Epithelial cell of prostate (primary cell): ENCODE results near the gene OSBPL1A.

ENCODE experiments used
- DNase-seq: peaks from one replicate; pipeline ENCODE4 v3.0.0-alpha.2; 2011; ENCODE audit warnings: low read depth, low spot score
- H3K27ac ChIP-seq: fragments of 450-650 bp; 2 replicates; pipeline ENCODE4 v1.5.1; 2017; ENCODE audit warnings: mild to moderate bottlenecking

OSBPL1A gene

DNA sequence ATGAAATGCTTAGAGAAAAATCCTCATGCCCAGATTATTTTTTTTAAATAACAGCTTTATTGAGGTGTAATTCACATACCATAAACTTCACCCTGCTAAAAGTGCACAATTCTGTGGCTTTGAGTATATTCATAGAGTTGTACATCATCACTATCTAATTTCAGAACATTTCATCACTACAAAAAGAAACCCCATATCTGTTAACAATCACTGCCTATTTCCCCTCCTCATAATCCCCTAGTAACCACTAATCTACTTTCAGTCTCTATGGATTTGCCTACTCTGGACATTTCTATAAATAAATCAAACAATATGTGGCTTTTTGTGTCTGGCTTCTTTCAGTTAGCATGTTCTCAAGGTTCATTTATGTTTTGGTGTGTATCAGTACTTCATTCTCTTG is 51.4 kb downstream of the OSBPL1A start:
- H3K27ac ChIP-seq = no peak overlapping the region
- no peak for DNase-seq

DNA sequence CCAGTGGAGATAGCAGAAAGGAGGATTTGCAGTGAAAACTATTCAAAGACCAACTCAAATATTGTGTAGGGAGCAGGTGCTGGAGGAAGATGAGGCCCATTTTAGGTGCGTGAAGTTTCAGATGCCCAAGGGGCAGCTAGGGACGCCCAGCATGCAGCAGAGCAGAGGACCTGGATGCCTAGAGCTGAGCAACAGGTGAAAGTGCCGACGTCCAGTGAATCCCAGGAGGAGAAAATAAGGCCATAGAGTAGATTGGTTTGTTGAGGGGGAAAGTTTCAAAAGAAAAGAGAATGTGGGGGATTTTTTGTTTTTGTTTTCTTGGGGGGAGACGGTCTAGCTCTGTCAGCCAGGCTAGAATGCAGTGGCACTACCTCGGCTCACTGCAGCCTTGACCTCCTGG is 53.1 kb downstream of the OSBPL1A start:
- H3K27ac ChIP-seq = no peak overlapping the region
- no peak for DNase-seq

DNA sequence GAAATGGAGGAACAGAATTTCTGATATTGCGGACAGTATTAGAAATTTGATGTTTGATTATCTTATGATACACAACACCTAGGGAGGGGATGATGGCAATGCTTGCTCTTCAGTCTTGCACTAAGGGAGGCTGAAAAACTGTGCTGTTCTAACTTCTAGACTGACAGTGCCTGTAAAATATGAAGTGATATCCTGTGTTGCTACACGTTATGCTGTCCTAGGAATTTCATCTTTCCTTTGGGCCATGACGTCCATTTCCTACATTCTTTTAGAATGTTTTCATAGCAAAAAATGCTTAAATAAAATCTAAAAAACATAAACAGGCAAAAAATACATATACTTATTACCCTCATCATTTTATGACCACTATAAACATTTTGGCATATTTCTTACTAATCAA is 55.3 kb downstream of the OSBPL1A start:
- no peak for DNase-seq
- no peak overlapping the region for H3K27ac ChIP-seq

DNA sequence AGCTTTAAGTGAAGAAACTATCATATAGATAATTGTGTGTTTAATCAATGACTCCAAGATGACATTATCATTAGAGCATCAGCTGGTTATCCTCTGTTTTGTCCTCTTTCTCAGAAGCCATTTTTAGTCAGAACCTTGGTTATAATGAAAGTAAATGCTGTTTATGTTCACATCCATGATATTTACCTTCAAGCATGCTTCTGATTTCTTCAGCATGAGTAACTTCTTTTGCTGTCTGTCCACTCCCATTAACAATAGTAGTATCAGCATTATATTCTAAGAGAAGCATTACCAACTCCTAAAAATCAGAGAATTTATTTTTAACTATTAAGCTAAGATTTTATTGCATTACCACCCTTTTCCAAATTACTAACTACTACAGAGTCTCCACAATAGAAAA is 56.3 kb downstream of the OSBPL1A start:
- DNase-seq = no peak
- H3K27ac ChIP-seq = no peak overlapping the region

DNA sequence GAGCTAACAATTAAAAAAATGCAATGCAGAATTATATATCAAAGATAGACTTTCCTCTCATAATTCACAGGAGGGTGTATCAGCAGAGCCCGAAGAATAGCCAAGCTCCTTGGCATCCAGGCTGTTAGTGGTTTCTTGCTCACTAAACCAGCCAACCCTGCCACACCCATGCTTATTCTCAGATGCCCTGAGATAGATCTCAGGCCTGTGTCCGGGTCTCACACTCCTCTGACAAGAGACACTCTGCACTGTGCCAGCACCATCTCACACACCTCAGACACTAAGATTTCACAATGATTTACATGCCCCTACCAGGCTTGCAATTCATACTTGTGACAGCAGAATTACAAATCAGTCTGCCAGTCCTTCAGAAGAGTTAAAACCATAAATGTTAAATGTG is 64.5 kb downstream of the OSBPL1A start:
- no peak for DNase-seq
- no peak overlapping the region for H3K27ac ChIP-seq

DNA sequence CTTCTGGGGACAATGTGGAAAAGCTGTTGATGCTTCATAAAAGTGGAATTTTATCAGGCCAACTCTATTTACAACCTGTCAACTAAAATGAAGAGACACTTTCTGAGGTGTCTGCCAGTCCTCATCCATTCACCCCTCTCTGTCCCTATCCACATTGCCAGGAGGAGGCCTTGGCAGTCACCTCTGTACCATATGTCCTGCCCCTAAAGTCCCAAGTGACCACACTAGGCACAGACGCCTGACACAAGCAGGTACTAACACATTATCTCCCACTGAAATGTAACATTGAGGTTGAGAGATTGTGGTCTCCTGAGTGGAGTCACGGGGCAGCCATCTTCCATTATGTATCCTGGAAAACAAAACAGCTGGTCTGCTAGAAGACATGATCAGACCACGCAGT is 71.4 kb downstream of the OSBPL1A start:
- DNase-seq = no peak
- H3K27ac ChIP-seq = no peak overlapping the region

DNA sequence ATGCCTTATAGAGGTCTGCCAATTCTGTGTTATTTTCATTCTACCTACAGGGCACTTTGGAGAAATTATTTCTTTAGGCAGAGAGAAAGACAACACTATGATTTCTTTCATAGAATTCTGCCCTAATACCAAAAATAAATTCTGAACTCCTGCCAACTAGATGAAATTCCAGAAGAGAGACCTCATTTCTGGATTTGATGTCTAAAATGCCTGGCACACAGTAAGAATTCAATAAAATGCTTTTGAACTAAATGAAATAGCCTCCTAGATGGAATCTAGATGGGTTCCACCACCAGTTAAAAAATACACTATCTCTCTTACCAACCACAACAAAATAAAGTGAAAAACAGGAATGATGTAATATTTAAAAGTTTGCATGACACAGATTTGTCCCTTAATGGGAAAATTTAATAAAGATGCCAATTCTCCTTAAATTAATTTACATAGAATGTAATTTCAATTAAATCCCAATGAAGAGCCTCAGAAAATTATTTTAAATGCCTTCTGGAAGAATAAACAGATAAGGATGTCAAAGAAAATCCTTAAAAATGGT is 75.0 kb downstream of the OSBPL1A start:
- H3K27ac ChIP-seq = no peak overlapping the region
- DNase-seq = no peak

DNA sequence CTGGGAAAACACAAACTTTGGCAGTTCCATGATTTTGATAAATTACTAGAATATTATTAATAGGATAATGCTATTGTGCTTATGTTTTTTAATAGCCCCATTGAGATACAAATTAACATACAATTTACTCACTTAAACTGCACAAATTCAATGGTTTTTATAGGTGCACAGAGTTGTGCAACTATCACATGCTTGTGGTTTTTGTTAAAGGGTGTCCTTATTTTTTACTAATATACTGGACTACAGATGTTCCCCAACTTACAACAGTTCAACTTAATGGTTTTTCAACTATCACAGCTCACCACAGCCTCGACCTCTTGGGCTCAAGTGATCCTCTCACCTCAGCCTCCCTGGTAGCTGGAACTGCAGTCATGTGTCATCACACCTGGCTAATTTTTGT is 76.6 kb downstream of the OSBPL1A start:
- DNase-seq = no peak
- no peak overlapping the region for H3K27ac ChIP-seq

DNA sequence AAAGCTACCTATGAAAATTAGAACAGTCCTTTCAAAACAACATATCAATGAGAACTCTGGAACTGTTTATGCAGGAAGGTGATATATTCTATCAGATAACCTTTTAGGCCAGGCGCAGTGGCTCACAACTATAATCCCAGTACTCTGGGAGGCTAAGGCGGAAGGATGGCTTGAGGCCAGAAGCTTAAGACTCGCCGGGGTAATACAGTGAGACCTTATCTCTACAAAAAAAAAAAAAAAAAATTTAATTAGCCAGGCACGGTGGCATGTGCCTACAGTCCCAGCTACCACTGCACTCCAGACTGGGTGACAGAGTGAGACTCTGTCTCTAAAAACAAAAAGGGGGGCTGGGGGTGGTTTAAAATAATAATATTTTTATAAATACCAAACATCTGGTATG is 77.9 kb downstream of the OSBPL1A start:
- H3K27ac ChIP-seq = no peak overlapping the region
- DNase-seq = no peak

DNA sequence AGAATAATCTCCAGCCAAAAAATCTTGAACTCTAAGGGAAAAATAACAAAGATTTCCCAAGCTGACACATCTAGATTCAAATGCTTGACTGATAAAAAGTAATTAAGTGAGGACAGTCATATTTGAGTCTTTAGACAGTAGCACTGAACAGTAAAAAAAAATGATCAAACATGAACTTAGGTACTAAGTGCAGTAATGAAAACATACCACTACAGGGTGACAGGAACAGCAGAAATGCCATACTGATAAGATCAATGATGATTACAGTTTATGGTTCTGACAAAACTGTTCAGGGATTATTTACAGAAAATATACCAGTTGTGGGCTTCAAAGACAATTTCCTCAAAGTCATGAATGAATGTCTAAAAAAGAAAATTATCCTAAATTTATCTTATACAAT is 80.3 kb downstream of the OSBPL1A start:
- DNase-seq = no peak
- no peak overlapping the region for H3K27ac ChIP-seq

DNA sequence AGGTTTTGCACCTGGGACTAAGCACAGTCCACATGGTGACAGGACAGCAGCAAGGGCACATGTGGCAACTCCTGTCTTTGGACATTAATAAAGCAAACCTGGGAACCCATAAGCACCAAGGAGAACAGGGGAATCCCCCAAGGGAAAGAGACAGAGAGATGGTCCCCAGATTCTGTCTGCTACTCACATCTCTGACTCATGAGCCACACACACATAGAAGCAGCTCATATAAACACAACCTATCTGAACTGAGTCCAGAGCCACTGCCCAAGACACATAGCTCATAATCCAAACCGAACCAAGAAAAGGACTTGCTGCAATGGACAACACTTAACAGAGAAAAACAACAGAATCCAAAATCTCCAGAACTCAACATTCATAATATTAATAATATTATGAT is 82.5 kb downstream of the OSBPL1A start:
- no peak for DNase-seq
- H3K27ac ChIP-seq = no peak overlapping the region

DNA sequence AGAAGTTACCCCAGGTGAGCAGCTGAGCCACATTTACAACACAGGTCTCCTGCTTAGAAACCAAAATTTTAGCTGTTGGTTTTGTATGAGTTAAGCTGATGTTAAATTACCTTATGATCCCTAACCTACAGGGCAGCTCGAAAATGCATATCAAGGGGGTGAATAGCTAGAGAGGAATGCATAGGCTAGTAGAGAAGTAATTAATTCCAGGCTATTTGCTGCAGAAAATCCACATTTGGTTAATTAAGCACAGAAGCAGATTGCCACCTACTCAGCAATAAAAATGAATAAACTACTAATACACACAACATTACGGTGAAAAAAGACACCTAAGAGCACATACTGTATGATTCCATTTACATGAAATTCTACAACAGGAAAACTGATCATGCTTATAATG is 91.4 kb downstream of the OSBPL1A start:
- no peak for DNase-seq
- H3K27ac ChIP-seq = no peak overlapping the region

DNA sequence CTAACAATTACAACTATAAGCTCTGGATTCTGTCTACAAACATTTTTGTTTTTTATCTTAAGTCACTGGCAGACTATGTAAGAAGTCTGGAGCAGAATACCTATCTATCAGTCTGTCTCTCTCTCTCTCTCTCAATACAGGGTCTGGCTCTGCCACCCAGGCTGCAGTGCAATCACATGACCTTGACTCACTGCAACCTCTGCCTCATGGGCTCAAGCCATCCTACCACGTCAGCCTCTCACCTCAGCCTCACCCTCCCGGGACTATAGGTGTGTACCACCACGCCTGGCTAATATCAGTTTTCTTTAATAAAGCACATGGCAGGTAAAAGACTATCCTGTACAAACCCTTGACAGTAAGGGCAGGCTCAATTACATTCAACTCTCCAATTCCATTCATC is 96.9 kb downstream of the OSBPL1A start:
- DNase-seq = no peak

DNA sequence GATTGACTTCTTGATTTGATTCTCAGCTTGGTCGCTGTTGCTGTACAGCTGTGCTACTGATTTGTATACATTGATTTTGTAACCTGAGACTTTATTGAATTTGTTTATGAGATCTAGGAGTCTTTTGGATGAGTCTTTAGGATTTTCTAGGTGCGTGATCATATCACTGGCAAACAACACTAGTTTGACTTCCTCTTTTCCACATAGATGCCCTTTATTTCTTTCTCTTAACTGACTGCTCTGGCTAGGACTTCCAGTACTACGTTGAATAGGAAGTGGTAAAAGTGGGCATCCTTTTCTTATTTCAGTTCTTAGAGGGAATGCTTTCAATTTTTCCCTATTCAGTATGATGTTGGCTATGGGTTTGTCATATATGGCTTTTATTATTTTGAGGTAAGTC is 101.3 kb downstream of the OSBPL1A start:
- DNase-seq = no peak

More for the DNA sequence above, 96.9 kb downstream of the OSBPL1A start:
- no peak overlapping the region for H3K27ac ChIP-seq

DNA sequence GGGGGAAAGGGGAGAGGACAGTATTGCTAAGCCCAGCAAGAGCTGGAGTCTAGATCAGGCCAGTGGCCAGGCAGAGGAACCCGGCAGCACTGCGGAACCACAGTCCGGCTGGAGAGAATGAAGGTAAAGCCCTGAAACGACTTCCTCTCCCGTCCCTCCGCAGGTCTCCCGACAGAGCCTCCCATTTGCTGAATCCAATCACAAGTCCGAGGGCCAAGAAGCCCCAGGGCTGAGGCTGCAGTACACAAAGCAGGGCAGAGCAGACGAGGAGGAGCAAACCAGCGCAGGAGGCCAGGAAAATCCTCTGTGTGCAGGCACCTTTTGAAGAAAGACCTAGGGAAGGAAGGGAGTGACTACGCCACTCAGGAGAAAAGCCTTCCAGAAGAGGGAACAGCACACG is 104.4 kb downstream of the OSBPL1A start:
- no peak for DNase-seq
- no peak overlapping the region for H3K27ac ChIP-seq

More for the DNA sequence above, 101.3 kb downstream of the OSBPL1A start:
- no peak overlapping the region for H3K27ac ChIP-seq

DNA sequence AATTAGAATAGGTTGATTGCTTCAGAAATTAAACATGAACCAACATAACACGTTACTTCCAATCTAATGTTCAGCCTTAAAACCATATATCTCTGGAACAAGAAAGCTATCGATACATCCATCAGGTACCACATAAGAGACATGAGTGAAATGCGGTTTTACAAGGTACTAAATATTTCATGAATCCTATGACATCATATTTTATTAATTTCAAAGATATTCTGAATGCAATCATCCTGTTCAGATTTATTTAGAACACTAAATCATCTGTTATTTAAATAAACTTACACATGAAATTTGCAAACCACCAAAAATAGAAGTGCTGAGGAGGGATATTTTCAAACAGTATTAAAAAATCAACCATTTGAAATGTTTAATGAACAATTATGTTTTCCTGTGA is 119.0 kb downstream of the OSBPL1A start:
- no peak for DNase-seq
- no peak overlapping the region for H3K27ac ChIP-seq

DNA sequence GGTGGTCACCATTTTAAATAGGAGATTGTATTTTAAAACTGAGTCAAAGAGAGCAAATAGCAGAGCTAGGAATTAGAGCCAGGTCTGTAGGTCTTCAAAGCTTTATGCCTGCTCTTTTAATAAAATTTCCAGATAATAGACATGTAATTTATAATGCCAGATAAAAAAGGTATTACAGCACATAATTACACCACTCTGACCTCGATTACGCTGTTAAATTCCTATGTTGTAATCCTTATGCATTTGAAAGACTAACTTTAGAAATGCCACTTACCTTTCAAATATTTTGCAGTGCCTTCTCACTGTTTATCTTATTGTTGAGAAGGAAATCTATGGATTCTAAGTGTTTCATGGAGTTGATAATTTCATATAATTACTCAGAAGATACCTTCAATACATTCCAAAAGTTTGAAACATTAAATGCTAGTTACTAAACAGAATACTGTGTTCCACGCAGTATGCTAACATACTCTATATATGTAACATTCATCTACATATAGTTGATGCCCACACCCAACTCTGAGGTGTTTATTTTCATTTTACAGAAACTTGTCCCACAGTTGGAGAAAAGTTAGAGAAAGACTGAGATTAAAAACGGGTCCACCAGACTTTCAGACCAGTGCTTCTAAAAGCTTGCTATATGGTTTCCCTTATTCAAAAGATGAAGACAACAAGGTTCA is 120.0 kb downstream of the OSBPL1A start:
- no peak for DNase-seq
- H3K27ac ChIP-seq = no peak overlapping the region

DNA sequence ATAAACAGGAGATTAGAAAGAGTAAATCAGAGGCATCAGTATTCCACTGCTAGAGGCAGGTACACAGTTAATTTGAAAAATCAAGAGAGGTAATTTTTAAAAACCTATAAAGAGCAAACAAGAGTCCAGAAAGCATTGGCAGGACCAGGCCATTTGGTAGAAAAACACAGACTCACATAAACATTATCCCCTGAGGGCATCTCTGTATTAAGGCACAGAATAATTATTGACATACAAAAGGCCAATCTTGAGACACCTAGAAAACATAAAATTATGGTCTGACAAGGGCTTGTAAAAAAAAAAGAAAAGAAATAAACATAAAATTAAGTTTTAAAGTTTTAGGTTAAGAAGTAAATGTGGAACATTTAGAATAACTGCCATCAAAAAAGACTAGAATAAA is 120.6 kb downstream of the OSBPL1A start:
- no peak for DNase-seq
- no peak overlapping the region for H3K27ac ChIP-seq

DNA sequence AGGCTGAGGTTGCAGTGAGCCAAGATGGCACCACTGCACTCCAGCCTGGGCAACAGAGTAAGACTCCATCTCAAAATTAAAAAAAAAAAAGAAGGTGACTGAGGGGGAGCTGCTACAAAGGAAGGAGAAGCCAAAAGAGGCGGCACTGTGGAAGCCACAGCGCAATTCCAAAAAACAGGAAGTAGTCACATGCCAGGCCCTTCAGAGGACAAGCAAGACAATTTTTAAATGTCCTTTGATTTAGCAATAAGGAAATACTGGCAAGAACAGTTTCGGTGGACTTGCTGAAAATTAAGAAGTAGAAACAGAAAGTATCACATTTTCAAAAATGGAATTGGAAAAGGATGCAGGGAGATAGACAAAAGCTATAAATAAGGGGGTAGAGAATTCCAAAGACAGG is 122.8 kb downstream of the OSBPL1A start:
- no peak for DNase-seq
- no peak overlapping the region for H3K27ac ChIP-seq

DNA sequence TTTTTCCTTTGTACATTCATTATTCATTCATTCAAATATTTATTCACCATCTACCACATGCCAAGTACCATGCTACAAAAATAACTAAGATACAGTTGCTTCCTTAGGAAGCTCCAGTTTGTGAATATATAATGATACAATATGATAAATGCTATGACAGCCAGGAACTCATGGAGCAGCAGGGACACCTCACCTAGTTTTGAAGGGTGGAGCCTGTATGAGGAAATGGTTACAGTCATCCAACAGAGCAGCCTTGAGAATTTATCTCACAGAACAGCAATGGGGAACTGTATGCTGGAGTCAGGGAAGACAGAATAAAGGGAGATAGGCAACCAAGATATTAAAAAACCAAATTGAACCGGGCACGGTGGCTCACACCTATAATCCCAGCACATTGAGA is 124.0 kb downstream of the OSBPL1A start:
- peak; percentile 22 for DNase-seq
- H3K27ac ChIP-seq = peak overlapping the region; percentile 84

DNA sequence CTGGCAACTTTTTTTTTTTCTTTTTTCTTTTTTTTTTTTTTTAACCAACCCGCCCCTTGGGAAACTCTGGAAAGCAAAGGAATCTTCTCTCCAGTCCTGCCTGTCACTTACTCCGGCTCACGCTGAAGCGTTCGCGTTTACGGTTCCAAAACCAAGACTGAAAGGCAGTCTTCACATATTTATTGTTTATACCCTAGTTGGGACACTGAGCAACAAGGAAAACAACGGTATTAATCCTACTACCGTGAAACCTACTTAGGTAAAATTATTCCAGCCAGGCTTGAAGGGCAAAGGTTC is 125.4 kb downstream of the OSBPL1A start:
- DNase-seq = no peak
- H3K27ac ChIP-seq = peak overlapping the region; percentile 84

DNA sequence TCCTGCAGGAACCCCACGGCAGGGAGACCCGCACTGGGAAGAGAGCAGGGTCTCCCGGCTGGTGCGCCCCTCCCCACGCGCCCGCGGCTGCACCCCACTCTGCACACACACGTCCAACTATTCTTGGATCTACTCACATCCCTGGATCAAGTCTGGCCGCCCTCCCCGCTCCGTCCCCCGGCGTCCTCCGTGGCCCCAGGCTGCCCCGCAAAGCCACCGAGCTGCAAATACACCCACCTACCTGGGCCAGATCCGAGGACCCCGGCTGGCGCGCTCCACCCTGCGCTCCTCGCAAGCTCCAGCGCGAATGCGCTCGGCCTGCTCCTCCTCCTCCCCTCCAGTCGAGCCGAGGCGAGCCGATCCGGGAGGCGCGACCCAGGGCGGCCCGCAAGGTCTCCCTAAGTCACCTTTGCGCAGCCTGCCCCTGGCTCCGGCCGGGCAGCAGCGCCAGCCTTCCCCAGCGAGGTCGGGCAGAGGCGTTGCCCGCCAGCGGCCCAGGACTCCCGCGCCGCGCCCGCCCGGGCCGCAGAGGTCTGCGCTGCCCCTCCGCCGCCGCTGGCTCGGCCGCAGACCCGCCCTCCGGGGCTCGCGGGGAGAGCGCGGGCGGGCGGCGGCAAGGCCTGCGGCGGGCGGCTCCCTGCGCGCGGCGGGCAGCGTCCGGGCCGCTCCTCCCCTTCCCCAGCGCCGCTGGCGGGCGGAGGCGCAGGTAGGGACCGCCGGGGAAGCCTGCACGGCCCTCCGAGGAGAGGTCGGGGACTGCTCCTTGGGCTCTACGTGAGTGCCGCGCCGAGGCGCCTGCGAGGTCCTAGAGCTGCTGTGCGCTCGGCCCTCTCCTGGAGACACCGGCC is 126.0 kb downstream of the OSBPL1A start:
- H3K27ac ChIP-seq = peak overlapping the region; percentile 84
- DNase-seq = peak; percentile 20
